Heart left ventricle (tissue), 16 donors: ENCODE measurements around the gene GPX1. TPM values are rescaled to one million over a fixed set of nuclear protein-coding genes. Genes with fewer than 3 reads are reported as not detected.

Experiments
- ATAC-seq, 4 donors: fragments of 200-7000 bp; cut with Tn5 transposase; one replicate each; pipeline ENCODE4 v1.9.1; 2020 to 2022; ENCODE audit warnings: moderate library complexity in 4 of 4, mild to moderate bottlenecking in 3 of 4, moderate number of reproducible peaks in 1 of 4
- DNase-seq, 5 donors: peaks; one replicate each; pipeline ENCODE4 v3.0.0-alpha.2; 2020
- H3K27ac ChIP-seq, 12 donors: fragments of 200-600 bp; sonication (generic) in 4 of 12; one replicate each; pipeline versions ENCODE4 v1.5.0 to v1.8.0; 2016 to 2022; ENCODE audit warnings: mild to moderate bottlenecking in 2 of 12
- H3K27me3 ChIP-seq, 9 donors: fragments of 200-600 bp; sonication (generic) in 2 of 9; one replicate each; pipeline versions ENCODE4 v1.5.1 to v1.8.0; 2016 to 2022; ENCODE audit warnings: mild to moderate bottlenecking in 3 of 9
- H3K36me3 ChIP-seq, 9 donors: fragments of 200-600 bp; sonication (generic) in 2 of 9; one replicate each; pipeline versions ENCODE4 v1.5.0 to v1.8.0; 2018 to 2022; ENCODE audit warnings: mild to moderate bottlenecking in 2 of 9
- H3K4me1 ChIP-seq, 12 donors: fragments of 200-600 bp; sonication (generic) in 4 of 12; one replicate each; pipeline versions ENCODE4 v1.5.0 to v1.8.0; 2016 to 2022; ENCODE audit warnings: mild to moderate bottlenecking in 3 of 12
- H3K4me3 ChIP-seq, 12 donors: fragments of 200-600 bp; sonication (generic) in 4 of 12; one replicate each; pipeline versions ENCODE4 v1.5.0 to v1.8.0; 2017 to 2022; ENCODE audit warnings: mild to moderate bottlenecking in 9 of 12, moderate library complexity in 4 of 12
- H3K9me3 ChIP-seq, 12 donors: fragments of 200-600 bp; sonication (generic) in 4 of 12; one replicate each; pipeline versions ENCODE4 v1.5.0 to v1.8.0; 2016 to 2022; ENCODE audit warnings: mild to moderate bottlenecking in 1 of 12
- CTCF ChIP-seq, 12 donors: fragments of 200-600 bp; sonication (generic) in 4 of 12; IDR thresholded peaks; one replicate each; pipeline versions ENCODE4 v1.5.0 to v1.8.0; 2018 to 2022; ENCODE audit warnings: antibody characterized with exemption in 12 of 12, mild to moderate bottlenecking in 5 of 12
- POLR2A ChIP-seq, 2 donors: fragments of 450-650 bp; IDR thresholded peaks; one replicate each; pipeline ENCODE4 v1.6.1; 2017; ENCODE audit warnings: antibody characterized with exemption in 2 of 2, mild to moderate bottlenecking in 2 of 2, moderate library complexity in 2 of 2
- WGBS, 4 donors: extraction: QIAGEN DNeasy Blood & Tissue Kit in 2 of 4; methylation state at CpG; one replicate each; pipeline versions ENCODE4 v1.1.5 to v1.1.7; 2013 to 2018; 5-methylcytosine and 5-hydroxymethylcytosine counted together
- intact Hi-C, 10 donors: fragments of 100-400 bp; cut with DNase I; formaldehyde crosslinking; loops; one replicate each; pipeline versions ENCODE4 v1.11.1 to v1.14.2; 2022
- polyA plus RNA-seq, 2 donors: library from polyadenylated mRNA; stranded (reverse); fragments of 200-250 nt; gene quantifications; one replicate each; pipeline ENCODE4 v1.2.3, GENCODE V29; 2013
- total RNA-seq, 9 donors: library from RNA; depleted of rRNA in 2 of 9; stranded (reverse); fragments of >200 nt in 2 of 9; fragmentation: NEBNext Ultra II Directional in 3 of 9; extraction: Animal tissue kit (Norgen Biotek cat#: 25700) in 3 of 9; gene quantifications; one replicate each; pipeline versions ENCODE4 v1.1.0 to v1.2.4, GENCODE V29; 2016 to 2023
- donor health status: ischemic (EF 13 %, LVEDD 7.1; RV severe dilation, severe dysfunction).
- donor health status: healthy with polysubstance abuse.
- donor health status: DM: no; HTN: yes; CAD: no.
- donor health status: DM: no; HTN: no; CAD: no.
- donor health status: ischemic (EF 25% LVEDD 6.9; RV normal size, moderate dysfunction).
- donor health status: ischemic (EF 25% LVEDD 5.7; RV mildly dilated, moderate dysfunction).
- donor health status: healthy.
- donor health status: DM: yes; HTN: yes; CAD: no.
- donor health status: ischemic (EF 35%, LVEDD 5.7; RV mildly dilated, moderate dysfunction).
- donor health status: nonischemic (EF 11% LVEDD 7.7; RV severe dilation, severe dysfunction).
- donor health status: DM: yes; HTN: yes; CAD: no.
- donor health status: PGD.
- donor health status: ischemic (EF 29% LVEDD 5.4; RV normal size, mild dysfunction).
- donor health status: nonischemic (EF 23%, LVEDD 6.1; RV moderate dilation, normal function).

Gene GPX1
- total and polyA plus RNA-seq, 11 donors = 86.3 to 341 (median 154) TPM

DNA sequence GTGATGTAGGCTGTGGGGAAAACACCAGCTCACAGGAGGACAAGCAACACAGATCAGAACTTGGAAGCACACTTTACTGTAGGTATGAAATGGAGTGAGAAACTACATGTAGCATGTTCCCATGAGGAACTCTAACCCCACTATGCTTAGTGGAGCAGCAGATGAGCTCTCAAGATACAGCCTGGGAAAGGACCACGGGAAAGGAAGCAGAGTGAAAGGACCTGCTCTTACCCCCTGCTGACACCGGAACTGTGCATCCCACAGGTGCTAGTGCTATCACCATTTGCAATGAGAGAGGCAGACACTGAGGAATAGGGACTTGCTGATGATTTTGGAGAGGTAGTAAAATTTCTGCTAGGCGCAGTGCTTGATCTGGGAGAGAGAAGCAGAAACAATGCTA lies 46.9 kb downstream of the GPX1 start:
- no peaks in the 10 kb centered on the region for H3K9me3 ChIP-seq
- H3K27me3 ChIP-seq = no peaks in the 10 kb centered on the region
- H3K36me3 ChIP-seq = peaks cover 0 to 98% (median 92%) of the 10 kb centered on the region in 9 donors
- no peak overlapping the region for H3K27ac ChIP-seq
- H3K4me1 ChIP-seq = peaks cover 0 to 8% (median 0%) of the 10 kb centered on the region in 12 donors
- TF ChIP-seq POLR2A (IDR thresholded peaks at IDR 0.05) = no peak
- TF ChIP-seq CTCF (IDR thresholded peaks at IDR 0.05) = no peak
- 86 to 94% (median 91%) methylated on average over 3 of the region's 3 CpGs for WGBS, 4 donors
- DNase-seq = no peak
- intact Hi-C loops = loop anchor here in 1 of 10 donors (10.0 kb wide), 1 partner anchor 346 kb away; no protein-coding TSS in a partner anchor
- H3K4me3 ChIP-seq = no peak overlapping the region
- no peak for ATAC-seq

GRCh38 chr3:49310677-49311076 lies 47.5 kb downstream of the GPX1 start:
- ATAC-seq = no peak
- H3K27ac ChIP-seq = no peak overlapping the region
- 95 to 100% (median 98%) methylated on average over 1 of the region's 1 CpG for WGBS, 4 donors
- H3K36me3 ChIP-seq = peaks cover 0 to 98% (median 92%) of the 10 kb centered on the region in 9 donors
- no peak for DNase-seq
- no peaks in the 10 kb centered on the region for H3K9me3 ChIP-seq
- no peak overlapping the region for H3K4me3 ChIP-seq
- H3K27me3 ChIP-seq = no peaks in the 10 kb centered on the region
- intact Hi-C loops = loop anchor here in 1 of 10 donors (10.0 kb wide), 1 partner anchor 346 kb away; no protein-coding TSS in a partner anchor
- H3K4me1 ChIP-seq = peaks cover 0 to 8% (median 0%) of the 10 kb centered on the region in 12 donors
- TF ChIP-seq CTCF (IDR thresholded peaks at IDR 0.05) (no peak), POLR2A (IDR thresholded peaks at IDR 0.05) (no peak)

Other genes with a start within 250 kb of the GPX1 start
- gene USP19, start 237.5 kb downstream of the GPX1 start, total RNA-seq = 10 to 100 TPM; 47.9 to 90.3 (median 63.1) TPM
- gene USP19, start 237.5 kb downstream of the GPX1 start, polyA plus RNA-seq = 10 to 100 TPM; 19.2 to 34.7 TPM
- gene LAMB2, start 225.3 kb downstream of the GPX1 start, total RNA-seq = 1,000 to 10,000 TPM in 2 of 9 donors, 100 to 1,000 TPM in 7; 488 to 1,265 (median 769) TPM
- 100 to 1,000 TPM; 290 to 836 TPM for gene LAMB2, start 225.3 kb downstream of the GPX1 start, polyA plus RNA-seq
- 10 to 100 TPM in 7 of 9 donors, 1 to 10 TPM in 2; 9.7 to 24.0 (median 14.6) TPM for gene CCDC71, start 192.0 kb downstream of the GPX1 start, total RNA-seq
- gene CCDC71, start 192.0 kb downstream of the GPX1 start, polyA plus RNA-seq = 10 to 100 TPM in 1 of 2 donors, 1 to 10 TPM in 1; 9.8 to 17.7 TPM
- 100 to 1,000 TPM in 7 of 9 donors, 10 to 100 TPM in 2; 96.9 to 138 (median 112) TPM for gene KLHDC8B, start 186.8 kb downstream of the GPX1 start, total RNA-seq
- 100 to 1,000 TPM in 1 of 2 donors, 10 to 100 TPM in 1; 66.3 to 134 TPM for gene KLHDC8B, start 186.8 kb downstream of the GPX1 start, polyA plus RNA-seq
- gene C3orf62, start 81.1 kb downstream of the GPX1 start, total RNA-seq = 1 to 10 TPM; 1.3 to 5.6 (median 2.9) TPM
- 1 to 10 TPM; 2.5 to 3.3 TPM for gene C3orf62, start 81.1 kb downstream of the GPX1 start, polyA plus RNA-seq
- 10 to 100 TPM; 17.3 to 48.6 (median 37.2) TPM for gene USP4, start 18.3 kb downstream of the GPX1 start, total RNA-seq
- gene USP4, start 18.3 kb downstream of the GPX1 start, polyA plus RNA-seq = 10 to 100 TPM; 24.3 to 27.8 TPM
- gene RHOA, start 53.6 kb upstream of the GPX1 start, total RNA-seq = 100 to 1,000 TPM; 224 to 479 (median 291) TPM
- 100 to 1,000 TPM; 106 to 406 TPM for gene RHOA, start 53.6 kb upstream of the GPX1 start, polyA plus RNA-seq
- 10 to 100 TPM; 13.2 to 25.3 (median 16.7) TPM for gene TCTA, start 54.1 kb upstream of the GPX1 start, total RNA-seq
- gene TCTA, start 54.1 kb upstream of the GPX1 start, polyA plus RNA-seq = 10 to 100 TPM; 13.1 to 19.1 TPM
- gene AMT, start 64.1 kb upstream of the GPX1 start, total RNA-seq = 10 to 100 TPM; 10.3 to 39.9 (median 21.5) TPM
- gene AMT, start 64.1 kb upstream of the GPX1 start, polyA plus RNA-seq = 10 to 100 TPM in 1 of 2 donors, 1 to 10 TPM in 1; 3.5 to 13.1 TPM
- gene NICN1, start 71.0 kb upstream of the GPX1 start, total RNA-seq = 10 to 100 TPM in 7 of 9 donors, 1 to 10 TPM in 2; 4.7 to 21.0 (median 18.8) TPM
- gene NICN1, start 71.0 kb upstream of the GPX1 start, polyA plus RNA-seq = 10 to 100 TPM in 1 of 2 donors, 1 to 10 TPM in 1; 8.2 to 11.8 TPM
- 100 to 1,000 TPM; 122 to 218 (median 141) TPM for gene DAG1, start 111.9 kb upstream of the GPX1 start, total RNA-seq
- gene DAG1, start 111.9 kb upstream of the GPX1 start, polyA plus RNA-seq = 100 to 1,000 TPM in 1 of 2 donors, 10 to 100 TPM in 1; 39.9 to 124 TPM
- gene BSN, start 196.1 kb upstream of the GPX1 start, total RNA-seq = 1 to 10 TPM in 5 of 9 donors, under 1 TPM in 4; 0.12 to 1.6 (median 1.0) TPM
- gene BSN, start 196.1 kb upstream of the GPX1 start, polyA plus RNA-seq = under 1 TPM; 0.19 to 0.42 TPM